NCI-H510A (cell line): Measurements from ENCODE around the gene CENPP.

ENCODE experiments used
- DNase-seq: peaks from one replicate; lab custom pipeline; 2025; lab: John Stamatoyannopoulos, UW

The CENPP gene

GRCh38 chr9:92313624-92314012 lies 12.1 kb upstream of the CENPP start:
- DNase-seq = no peak

GRCh38 chr9:92315456-92315855 lies 10.3 kb upstream of the CENPP start:
- DNase-seq = no peak

- DNase-seq = no peak
Measured at GRCh38 chr9:92324431-92324830, 1.3 kb upstream of the CENPP start.

GRCh38 chr9:92324889-92325268 lies 874 bp upstream of the CENPP start:
- peak; percentile 34 for DNase-seq

GRCh38 chr9:92325991-92326500 lies 293 bp downstream of the CENPP start:
- no peak for DNase-seq

GRCh38 chr9:92327283-92327850 lies 1.6 kb downstream of the CENPP start:
- no peak for DNase-seq

- no peak for DNase-seq
Measured at GRCh38 chr9:92328225-92328624, 2.5 kb downstream of the CENPP start.

- DNase-seq = no peak
Measured at GRCh38 chr9:92332577-92333281, 7.0 kb downstream of the CENPP start.

GRCh38 chr9:92333282-92333634 lies 7.5 kb downstream of the CENPP start:
- DNase-seq = no peak

- DNase-seq = no peak
Measured at GRCh38 chr9:92341578-92341977, 15.8 kb downstream of the CENPP start.

- DNase-seq = no peak
Measured at GRCh38 chr9:92342825-92343488, 17.2 kb downstream of the CENPP start.

GRCh38 chr9:92345582-92345981 lies 19.8 kb downstream of the CENPP start:
- DNase-seq = no peak

GRCh38 chr9:92349771-92350739 lies 24.3 kb downstream of the CENPP start:
- DNase-seq = no peak

- DNase-seq = no peak
Measured at GRCh38 chr9:92350740-92351133, 25.0 kb downstream of the CENPP start.

GRCh38 chr9:92353051-92353450 lies 27.3 kb downstream of the CENPP start:
- no peak for DNase-seq

GRCh38 chr9:92359394-92359995 lies 33.7 kb downstream of the CENPP start:
- no peak for DNase-seq

GRCh38 chr9:92360083-92360482 lies 34.3 kb downstream of the CENPP start:
- no peak for DNase-seq

GRCh38 chr9:92369075-92369474 lies 43.3 kb downstream of the CENPP start:
- DNase-seq = no peak

- DNase-seq = no peak
Measured at GRCh38 chr9:92373167-92373566, 47.4 kb downstream of the CENPP start.

- DNase-seq = no peak
Measured at GRCh38 chr9:92377876-92378275, 52.1 kb downstream of the CENPP start.

- DNase-seq = peak; percentile 49
Measured at GRCh38 chr9:92378865-92379560, 53.3 kb downstream of the CENPP start.
